ENCODE data around the gene OSER1. TPM values are rescaled to one million over a fixed set of nuclear protein-coding genes. Genes with fewer than 3 reads are reported as not detected.

OSER1 gene
- total RNA-seq, 1 donor from 2014 or later, result 28.0 TPM

GRCh38 chr20:44219791-44220190, 9.2 kb upstream of the OSER1 start:
- H3K27me3 ChIP-seq, result no peaks in the 10 kb centered on the region
- no peaks in the 10 kb centered on the region for H3K36me3 ChIP-seq
- intact Hi-C loops (cut with DNase I), result loop anchor here (5.0 kb wide), 1 partner anchor 98 kb away; no protein-coding TSS in a partner anchor
- no peak for DNase-seq (ENCODE audit: extremely low spot score in 2 of 2)
- no peak overlapping the region for H3K4me3 ChIP-seq
- H3K9me3 ChIP-seq, result no peaks in the 10 kb centered on the region
- H3K27ac ChIP-seq, result no peak overlapping the region
- peaks cover 11% of the 10 kb centered on the region for H3K4me1 ChIP-seq
- TF ChIP-seq POLR2A (IDR thresholded peaks at IDR 0.05), result no peak
- TF ChIP-seq CTCF (IDR thresholded peaks at IDR 0.05), result no peak
- no peak for TF ChIP-seq POLR2AphosphoS5 (IDR thresholded peaks at IDR 0.05; ENCODE audit: insufficient read depth in 1 of 2, low read depth in 1 of 2)

- Histone ChIP-seq H3K4me1 (peaks cover 11% of the 10 kb centered on the region), H3K4me3 (no peak overlapping the region), H3K27ac (no peak overlapping the region), H3K9me3 (no peaks in the 10 kb centered on the region), H3K27me3 (no peaks in the 10 kb centered on the region), H3K36me3 (no peaks in the 10 kb centered on the region)
- intact Hi-C loops (cut with DNase I), result loop anchor here (5.0 kb wide), 1 partner anchor 98 kb away; no protein-coding TSS in a partner anchor
- TF ChIP-seq CTCF (IDR thresholded peaks at IDR 0.05) (no peak), POLR2AphosphoS5 (IDR thresholded peaks at IDR 0.05; ENCODE audit: insufficient read depth in 1 of 2, low read depth in 1 of 2) (no peak), POLR2A (IDR thresholded peaks at IDR 0.05) (no peak)
- DNase-seq (ENCODE audit: extremely low spot score in 2 of 2), result no peak
Observed at GRCh38 chr20:44219170-44219730, 8.7 kb upstream of the OSER1 start.

- Histone ChIP-seq H3K4me1 (peaks cover 11% of the 10 kb centered on the region), H3K27me3 (no peaks in the 10 kb centered on the region), H3K4me3 (no peak overlapping the region), H3K36me3 (no peaks in the 10 kb centered on the region), H3K27ac (no peak overlapping the region), H3K9me3 (no peaks in the 10 kb centered on the region)
- no peak for DNase-seq (ENCODE audit: extremely low spot score in 2 of 2)
- no peak for TF ChIP-seq POLR2AphosphoS5 (IDR thresholded peaks at IDR 0.05; ENCODE audit: insufficient read depth in 1 of 2, low read depth in 1 of 2)
- TF ChIP-seq CTCF (IDR thresholded peaks at IDR 0.05), result no peak
- TF ChIP-seq POLR2A (IDR thresholded peaks at IDR 0.05), result no peak
- intact Hi-C loops (cut with DNase I), result loop anchor here (5.0 kb wide), 1 partner anchor 99 kb away; no protein-coding TSS in a partner anchor
Observed at GRCh38 chr20:44218446-44218845, 7.9 kb upstream of the OSER1 start.

- Histone ChIP-seq H3K36me3 (no peaks in the 10 kb centered on the region), H3K4me3 (no peak overlapping the region), H3K9me3 (no peaks in the 10 kb centered on the region), H3K4me1 (peaks cover 13% of the 10 kb centered on the region), H3K27me3 (no peaks in the 10 kb centered on the region), H3K27ac (no peak overlapping the region)
- TF ChIP-seq CTCF (IDR thresholded peaks at IDR 0.05), result peak; percentile 28 to 50 (median 41)
- peak in 1 of 2 donors; percentile 55 for TF ChIP-seq POLR2AphosphoS5 (IDR thresholded peaks at IDR 0.05; ENCODE audit: insufficient read depth in 1 of 2, low read depth in 1 of 2)
- no peak for TF ChIP-seq POLR2A (IDR thresholded peaks at IDR 0.05)
- no peak for DNase-seq (ENCODE audit: extremely low spot score in 2 of 2)
- intact Hi-C loops (cut with DNase I), result loop anchor here (5.0 kb wide), 1 partner anchor 100 kb away; no protein-coding TSS in a partner anchor
Observed at GRCh38 chr20:44217342-44218092, 6.9 kb upstream of the OSER1 start.

GRCh38 chr20:44215125-44215524, 4.6 kb upstream of the OSER1 start:
- H3K4me3 ChIP-seq, result no peak overlapping the region
- no peak for DNase-seq (ENCODE audit: extremely low spot score in 2 of 2)
- TF ChIP-seq POLR2A (IDR thresholded peaks at IDR 0.05) (no peak), CTCF (IDR thresholded peaks at IDR 0.05) (peak; percentile 52 to 61 (median 56))
- H3K27ac ChIP-seq, result no peak overlapping the region
- intact Hi-C loops (cut with DNase I), result loop anchor here (5.0 kb wide), 1 partner anchor 102 kb away; no protein-coding TSS in a partner anchor
- H3K9me3 ChIP-seq, result no peaks in the 10 kb centered on the region
- H3K4me1 ChIP-seq, result peaks cover 24% of the 10 kb centered on the region
- H3K27me3 ChIP-seq, result no peaks in the 10 kb centered on the region
- no peaks in the 10 kb centered on the region for H3K36me3 ChIP-seq

Measured in vagina (tissue), 2 donors.